GM12878 (cell line): ENCODE measurements around the gene RAPGEF4. TPM values are rescaled to one million over a fixed set of nuclear protein-coding genes. Genes with fewer than 3 reads are reported as not detected.

ENCODE experiments used
- ATAC-seq: fragments of 200-7000 bp; cut with Tn5 transposase; 3 replicates; pipeline ENCODE4 v1.9.1; 2020; ENCODE audit warnings: mild to moderate bottlenecking, moderate library complexity
- BruUV-seq: library from RNA; stranded (reverse); fragments of 400-500 nt; replicated peaks from 2 replicates; lab custom pipeline; 2021; lab: Mats Ljungman, UMichigan
- CTCF ChIA-PET: fragments of 300-600 bp; sonication (Branson Sonifier 250); formaldehyde crosslinking; extraction: SDS; loops from one replicate; lab custom pipeline; 2021; ENCODE audit warnings: inconsistent platforms; lab: Yijun Ruan, JAX
- POLR2A ChIA-PET: fragments of 350-600 bp; formaldehyde crosslinking; extraction: SDS; loops from one replicate; lab custom pipeline; 2021; ENCODE audit warnings: inconsistent platforms; lab: Charles Lee
- RAD21 ChIA-PET: fragments of 300-600 bp; sonication (Branson Sonifier 250); formaldehyde crosslinking; loops from one replicate; lab custom pipeline; 2023; ENCODE audit warnings: antibody characterized with exemption; ENCODE audit not compliant: unreplicated experiment; lab: Charles Lee
- SMC1A ChIA-PET: fragments of 300-600 bp; sonication (Branson Sonifier 250); formaldehyde crosslinking; loops from one replicate; lab custom pipeline; 2023; ENCODE audit not compliant: unreplicated experiment, uncharacterized antibody; lab: Charles Lee
- DNase-seq: peaks from one replicate; pipeline ENCODE4 v3.0.0-alpha.2; 2011; ENCODE audit warnings: low read depth, low spot score
- FAIRE-seq: peaks from 3 replicates; lab custom pipeline; 2011; peaks lifted over from hg19 to GRCh38; lab: Jason Lieb, UNC
- H2AFZ ChIP-seq: 2 replicates; pipeline ENCODE4 v1.6.0; 2011; ENCODE audit warnings: low read depth, low read length, control low read depth; ENCODE audit not compliant: control insufficient read depth
- H3K27ac ChIP-seq: 2 replicates; pipeline ENCODE4 v1.5.1; 2011; ENCODE audit warnings: control low read depth; ENCODE audit not compliant: control insufficient read depth, insufficient read depth
- H3K27me3 ChIP-seq, 2 experiments: replicated peaks in 1 of 2; 2 replicates each; pipeline versions ENCODE4 v1.6.0 to v1.6.1; 2011; ENCODE audit warnings: low read length in 1 of 2; ENCODE audit not compliant: control insufficient read depth in 2 of 2, insufficient read depth in 2 of 2
- H3K36me3 ChIP-seq, 2 experiments: 2 replicates each; pipeline ENCODE4 v1.5.1; 2011; ENCODE audit warnings: low read length in 1 of 2; ENCODE audit not compliant: control insufficient read depth in 2 of 2, insufficient read depth in 2 of 2
- H3K4me1 ChIP-seq: 2 replicates; pipeline ENCODE4 v1.6.1; 2011; ENCODE audit warnings: mild to moderate bottlenecking, low read length, moderate library complexity, mixed read lengths; ENCODE audit not compliant: control insufficient read depth, insufficient read depth
- H3K4me2 ChIP-seq: 2 replicates; pipeline ENCODE4 v1.6.0; 2011; ENCODE audit warnings: control low read depth; ENCODE audit not compliant: control insufficient read depth, insufficient read depth
- H3K4me3 ChIP-seq: fragments of 200-600 bp; sonication (generic); 2 replicates; pipeline ENCODE4 v1.5.1; 2016
- H3K79me2 ChIP-seq: 2 replicates; pipeline ENCODE4 v1.6.0; 2011; ENCODE audit warnings: low read length; ENCODE audit not compliant: control insufficient read depth, insufficient read depth
- H3K9ac ChIP-seq: 2 replicates; pipeline ENCODE4 v1.8.0; 2011; ENCODE audit warnings: low read length, control low read depth, mixed read lengths; ENCODE audit not compliant: control insufficient read depth, insufficient read depth
- H3K9me3 ChIP-seq: replicated peaks from 3 replicates; pipeline ENCODE4 v1.5.1; 2011; ENCODE audit warnings: mild to moderate bottlenecking, low read length; ENCODE audit not compliant: control insufficient read depth, insufficient read depth
- H4K20me1 ChIP-seq: 2 replicates; pipeline ENCODE4 v1.6.0; 2011; ENCODE audit not compliant: control insufficient read depth, insufficient read depth
- BCL3 ChIP-seq: IDR thresholded peaks from 2 replicates; pipeline ENCODE4 v1.6.1; 2011; ENCODE audit warnings: borderline replicate concordance, low read depth, mild to moderate bottlenecking, moderate library complexity, low read length; ENCODE audit not compliant: insufficient read depth, poor library complexity, severe bottlenecking
- BCLAF1 ChIP-seq: fragments of 450-650 bp; IDR thresholded peaks from 2 replicates; pipeline ENCODE4 v1.6.1; 2017; ENCODE audit warnings: antibody characterized with exemption, mild to moderate bottlenecking, moderate library complexity
- CEBPB ChIP-seq, 2 experiments: fragments of 150-350 bp in 1 of 2; IDR thresholded peaks; 2 replicates each; pipeline ENCODE4 v1.6.1; 2012 to 2014; ENCODE audit warnings: low read depth in 2 of 2, low read length in 2 of 2, borderline replicate concordance in 1 of 2, inconsistent platforms in 1 of 2
- CHD2 ChIP-seq: IDR thresholded peaks from 2 replicates; pipeline ENCODE4 v1.6.1; 2011; ENCODE audit warnings: low read depth, low read length, improper control_type of control experiment, borderline replicate concordance
- EZH2 ChIP-seq: IDR thresholded peaks from 2 replicates; pipeline ENCODE4 v1.6.1; 2012; ENCODE audit warnings: low read depth, mild to moderate bottlenecking, control low read depth, inconsistent platforms, low read length, borderline replicate concordance; ENCODE audit not compliant: control insufficient read depth
- FOS ChIP-seq: IDR thresholded peaks from 3 replicates; pipeline ENCODE4 v1.6.1; 2011; ENCODE audit warnings: borderline replicate concordance; ENCODE audit not compliant: insufficient read length; ENCODE audit errors: extremely low read depth
- JUNB ChIP-seq: IDR thresholded peaks from 2 replicates; pipeline ENCODE4 v1.6.1; 2016; ENCODE audit warnings: antibody characterized with exemption, mild to moderate bottlenecking
- KAT2A ChIP-seq: conservative IDR thresholded peaks from 2 replicates; pipeline ENCODE4 v1.6.1; 2011; ENCODE audit warnings: low read depth, low read length; ENCODE audit not compliant: control insufficient read depth
- MTA3 ChIP-seq: IDR thresholded peaks from 2 replicates; pipeline ENCODE4 v1.6.1; 2012; ENCODE audit warnings: low read length, inconsistent platforms, borderline replicate concordance
- POU2F2 ChIP-seq: IDR thresholded peaks from 3 replicates; pipeline ENCODE4 v1.6.1; 2011; ENCODE audit warnings: low read depth, mild to moderate bottlenecking, low read length, borderline replicate concordance
- RAD21 ChIP-seq: IDR thresholded peaks from 2 replicates; pipeline ENCODE4 v1.6.1; 2011; ENCODE audit warnings: mild to moderate bottlenecking, low read depth, low read length, moderate library complexity; ENCODE audit not compliant: insufficient read depth
- RFX5 ChIP-seq: IDR thresholded peaks from 2 replicates; pipeline ENCODE4 v1.6.1; 2011; ENCODE audit warnings: low read depth, low read length, improper control_type of control experiment
- SMAD5 ChIP-seq: IDR thresholded peaks from 2 replicates; pipeline ENCODE4 v1.6.1; 2016; ENCODE audit warnings: antibody characterized with exemption, low read depth
- TCF12 ChIP-seq: IDR thresholded peaks from 2 replicates; pipeline ENCODE4 v1.6.1; 2011; ENCODE audit warnings: low read depth, mild to moderate bottlenecking, low read length
- TCF3 ChIP-seq: IDR thresholded peaks from 2 replicates; pipeline ENCODE4 v1.6.1; 2012; ENCODE audit warnings: low read depth, mild to moderate bottlenecking, low read length, borderline replicate concordance; ENCODE audit not compliant: insufficient read depth
- ZNF687 ChIP-seq: fragments of 450-650 bp; IDR thresholded peaks from 2 replicates; pipeline ENCODE4 v1.6.1; 2017; ENCODE audit warnings: mild to moderate bottlenecking, moderate library complexity
- WGBS: methylation state at CpG from one replicate; pipeline ENCODE4 v1.1.6; 2016; ENCODE audit warnings: low lambda C conversion rate; ENCODE audit not compliant: insufficient replicate concordance, insufficient coverage; ENCODE audit errors: missing lambda C conversion rate; 5-methylcytosine and 5-hydroxymethylcytosine counted together
- in situ Hi-C: fragments of 300-500 bp; cut with MboI; formaldehyde crosslinking; loops from 9 replicates; pipeline ENCODE4 v1.14.3; 2018; ENCODE audit warnings: mixed read lengths
- intact Hi-C: fragments of 100-400 bp; cut with micrococcal nuclease; formaldehyde crosslinking; loops from one replicate; pipeline ENCODE4 v1.14.2; 2022; ENCODE audit not compliant: unreplicated experiment
- polyA plus RNA-seq, 11 experiments: library from polyadenylated mRNA; depleted of rRNA in 4 of 11; unstranded in 6 of 11; stranded (reverse) in 5 of 11; fragments of >200 nt; fragmentation: Nextera tagmentation in 4 of 11; fragmentation: Illumina TruSeq in 1 of 11; extraction: Ambion mirVana in 4 of 11; extraction: Trizol in 1 of 11; gene quantifications; 1 replicate in 1 of 11; 2 replicates in 10 of 11; pipeline versions ENCODE4 v1.2.1 to v1.2.3, GENCODE V29; 2011 to 2016; ENCODE audit warnings: inconsistent platforms in 2 of 11, missing spikeins in 2 of 11, low read depth in 1 of 11
- total RNA-seq, 4 experiments: library from RNA; depleted of rRNA in 3 of 4; stranded (reverse); fragments of >200 nt in 3 of 4; fragmentation: Illumina TruSeq in 1 of 4; extraction: Trizol in 1 of 4; gene quantifications; 2 replicates each; pipeline versions ENCODE4 v1.2.1 to v1.2.3, GENCODE V29; 2013 to 2021

Gene RAPGEF4
- total and polyA plus RNA-seq, 10 of the 15 experiments (the other 5 are each of a cell fraction or from before 2014, with no cell fraction given) = 0.18 TPM; not detected in 8

GRCh38 chr2:172768401-172768800, 32.8 kb downstream of the RAPGEF4 start:
- SMC1A ChIA-PET = interaction anchor here (1.5 kb wide), 1 partner anchor 14 kb away, joined by 4 read pairs; no protein-coding TSS in a partner anchor
- POLR2A ChIA-PET = interaction anchor here (0.5 kb wide), 1 partner anchor 542 kb away, joined by 7 read pairs; no protein-coding TSS in a partner anchor
- intact Hi-C loops (no loop called here), in situ Hi-C loops (no loop called here)
- Histone ChIP-seq H3K4me2 (no peak overlapping the region), H3K27ac (no peak overlapping the region), H4K20me1 (no peaks in the 10 kb centered on the region; the same call in 1 of the 2 replicates), H3K4me3 (no peak overlapping the region), H3K27me3 (no peaks in the 10 kb centered on the region), H3K4me1 (no peaks in the 10 kb centered on the region), H3K9me3 (no peaks in the 10 kb centered on the region), H3K9ac (no peak overlapping the region), H3K79me2 (no peaks in the 10 kb centered on the region), H2AFZ (no peak overlapping the region), H3K36me3 (no peaks in the 10 kb centered on the region)
- RAD21 ChIA-PET = no interaction called here
- CTCF ChIA-PET = no interaction called here
- ATAC-seq (no peak), DNase-seq (no peak), FAIRE-seq (no peak)
- BruUV-seq = no TSS peak
- TF ChIP-seq RFX5 (no peak), EZH2 (no peak), TCF12 (no peak), BCL3 (no peak), BCLAF1 (no peak), TCF3 (no peak), RAD21 (no peak), POU2F2 (no peak), ZNF687 (no peak), KAT2A (no peak), JUNB (no peak), CHD2 (no peak), CEBPB (IDR thresholded peaks at IDR 0.05; ENCODE audit: borderline replicate concordance in 1 of 2, low read depth in 2 of 2, low read length in 2 of 2) (no peak), SMAD5 (no peak), FOS (no peak), MTA3 (no peak)
- WGBS = 58% methylated on average over 4 of the region's 4 CpGs
